HEK293 (cell line): ENCODE results near the gene PAX3.

Source experiments
- CTCF ChIP-seq: fragments of 450-650 bp; formaldehyde crosslinking; IDR thresholded peaks from 2 replicates; pipeline ENCODE4 v1.5.1; 2016; ENCODE audit warnings: missing biosample characterization, missing genetic modification characterization
- TCF7L2 ChIP-seq: IDR thresholded peaks from 2 replicates; pipeline ENCODE4 v1.6.1; 2011; ENCODE audit warnings: low read depth, mild to moderate bottlenecking, inconsistent platforms, low read length, moderate library complexity, borderline replicate concordance
- ZBTB20 ChIP-seq: fragments of 450-650 bp; formaldehyde crosslinking; IDR thresholded peaks from 2 replicates; pipeline ENCODE4 v1.5.1; 2016; ENCODE audit warnings: missing biosample characterization, missing genetic modification characterization
- ZNF266 ChIP-seq: fragments of 450-650 bp; formaldehyde crosslinking; IDR thresholded peaks from 2 replicates; pipeline ENCODE4 v1.5.1; 2016; ENCODE audit warnings: missing biosample characterization, missing genetic modification characterization, low read depth
- TF ChIP-seq, protein P1 (sequence below): fragments of 450-650 bp; formaldehyde crosslinking; IDR thresholded peaks from 2 replicates; pipeline ENCODE4 v1.5.1; 2016; ENCODE audit warnings: missing biosample characterization, missing genetic modification characterization

DNA sequence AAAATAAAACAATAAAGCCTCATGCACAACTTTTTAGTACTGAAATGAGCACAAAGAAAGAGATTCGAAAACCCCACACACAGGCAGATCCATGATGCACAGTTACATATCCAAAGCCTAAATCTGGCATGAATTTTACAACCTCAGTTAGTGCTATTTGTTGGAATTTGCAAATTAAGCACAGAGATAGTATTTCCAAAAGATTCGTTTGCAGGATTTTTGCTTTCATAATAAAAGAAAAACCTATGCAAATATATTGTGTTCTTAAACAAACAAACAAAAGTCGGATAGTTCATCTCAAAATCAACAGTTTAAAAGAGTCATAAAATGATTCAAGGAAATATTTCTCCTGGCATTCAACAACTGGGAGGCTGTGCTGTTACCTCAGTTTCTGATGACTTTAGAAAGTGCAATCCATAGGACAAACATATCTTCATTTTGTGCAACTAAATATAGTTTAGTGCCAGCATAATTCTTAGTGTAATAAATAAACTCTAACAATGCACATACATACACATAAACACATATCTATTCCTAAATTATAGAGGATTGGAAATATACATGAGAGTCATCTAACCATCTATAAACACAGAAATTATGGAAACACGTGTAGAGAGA, 10.8 kb downstream of the PAX3 start:
- TF ChIP-seq CTCF (tag by site-specific recombination) (no peak), TCF7L2 (no peak), ZNF266 (tag by site-specific recombination) (no peak), ZBTB20 (no peak)
- TF ChIP-seq, protein P1, sequence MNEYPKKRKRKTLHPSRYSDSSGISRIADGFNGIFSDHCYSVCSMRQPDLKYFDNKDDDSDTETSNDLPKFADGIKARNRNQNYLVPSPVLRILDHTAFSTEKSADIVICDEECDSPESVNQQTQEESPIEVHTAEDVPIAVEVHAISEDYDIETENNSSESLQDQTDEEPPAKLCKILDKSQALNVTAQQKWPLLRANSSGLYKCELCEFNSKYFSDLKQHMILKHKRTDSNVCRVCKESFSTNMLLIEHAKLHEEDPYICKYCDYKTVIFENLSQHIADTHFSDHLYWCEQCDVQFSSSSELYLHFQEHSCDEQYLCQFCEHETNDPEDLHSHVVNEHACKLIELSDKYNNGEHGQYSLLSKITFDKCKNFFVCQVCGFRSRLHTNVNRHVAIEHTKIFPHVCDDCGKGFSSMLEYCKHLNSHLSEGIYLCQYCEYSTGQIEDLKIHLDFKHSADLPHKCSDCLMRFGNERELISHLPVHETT (tag by site-specific recombination), result no peak
